HCT116 (cell line): ENCODE measurements around the gene TMEM164.

Experiments used
- CTCF ChIP-seq, 3 experiments: fragments of 200-600 bp in 1 of 3; sonication (generic) in 1 of 3; IDR thresholded peaks in 2 of 3; conservative IDR thresholded peaks in 1 of 3; 2 replicates each; pipeline ENCODE4 v1.5.1; 2012 to 2017; ENCODE audit warnings: low read depth in 2 of 3, low read length in 2 of 3, antibody characterized with exemption in 1 of 3, borderline replicate concordance in 1 of 3, control low read depth in 1 of 3, mild to moderate bottlenecking in 1 of 3, mixed read lengths in 1 of 3, mixed run types in 1 of 3, moderate library complexity in 1 of 3; ENCODE audit not compliant: insufficient read depth in 1 of 3
- EGR1 ChIP-seq: IDR thresholded peaks from 2 replicates; pipeline ENCODE4 v1.6.1; 2012; ENCODE audit warnings: low read depth
- EZH2 ChIP-seq: fragments of 200-600 bp; sonication (generic); IDR thresholded peaks from 2 replicates; pipeline ENCODE4 v1.6.1; 2017; ENCODE audit warnings: antibody characterized with exemption, mixed run types
- EZH2phosphoT487 ChIP-seq: fragments of 200-600 bp; IDR thresholded peaks from 2 replicates; pipeline ENCODE4 v1.6.1; 2018; ENCODE audit warnings: antibody characterized with exemption, borderline replicate concordance
- JUND ChIP-seq: IDR thresholded peaks from 2 replicates; pipeline ENCODE4 v1.6.1; 2012
- MAX ChIP-seq: IDR thresholded peaks from 2 replicates; pipeline ENCODE4 v1.6.1; 2012
- POLR2A ChIP-seq: IDR thresholded peaks from 2 replicates; pipeline ENCODE4 v1.7.0; 2011; ENCODE audit warnings: borderline replicate concordance; ENCODE audit not compliant: insufficient read depth, insufficient read length; ENCODE audit errors: extremely low read depth
- POLR2AphosphoS5 ChIP-seq: IDR thresholded peaks from 2 replicates; pipeline ENCODE4 v1.6.1; 2011; ENCODE audit warnings: mild to moderate bottlenecking, low read depth, low read length, moderate library complexity
- RAD21 ChIP-seq: IDR thresholded peaks from 2 replicates; pipeline ENCODE4 v1.6.1; 2012; ENCODE audit warnings: low read depth, mild to moderate bottlenecking
- SP1 ChIP-seq: IDR thresholded peaks from 2 replicates; pipeline ENCODE4 v1.6.1; 2012; ENCODE audit warnings: low read depth
- TCF7L2 ChIP-seq: IDR thresholded peaks from 2 replicates; pipeline ENCODE4 v1.7.0; 2011; ENCODE audit warnings: borderline replicate concordance, inconsistent platforms; ENCODE audit not compliant: insufficient read depth, insufficient read length; ENCODE audit errors: extremely low read depth
- YY1 ChIP-seq: IDR thresholded peaks from 2 replicates; pipeline ENCODE4 v1.6.1; 2011; ENCODE audit warnings: low read length, low read depth, moderate library complexity, mild to moderate bottlenecking; ENCODE audit not compliant: insufficient replicate concordance; ENCODE audit errors: extremely low read depth
- ZFX ChIP-seq: fragments of 450-650 bp; IDR thresholded peaks from 2 replicates; pipeline ENCODE4 v1.6.1; 2017
- TF ChIP-seq, protein P1 (sequence below): IDR thresholded peaks from 2 replicates; pipeline ENCODE4 v1.6.1; 2012

DNA sequence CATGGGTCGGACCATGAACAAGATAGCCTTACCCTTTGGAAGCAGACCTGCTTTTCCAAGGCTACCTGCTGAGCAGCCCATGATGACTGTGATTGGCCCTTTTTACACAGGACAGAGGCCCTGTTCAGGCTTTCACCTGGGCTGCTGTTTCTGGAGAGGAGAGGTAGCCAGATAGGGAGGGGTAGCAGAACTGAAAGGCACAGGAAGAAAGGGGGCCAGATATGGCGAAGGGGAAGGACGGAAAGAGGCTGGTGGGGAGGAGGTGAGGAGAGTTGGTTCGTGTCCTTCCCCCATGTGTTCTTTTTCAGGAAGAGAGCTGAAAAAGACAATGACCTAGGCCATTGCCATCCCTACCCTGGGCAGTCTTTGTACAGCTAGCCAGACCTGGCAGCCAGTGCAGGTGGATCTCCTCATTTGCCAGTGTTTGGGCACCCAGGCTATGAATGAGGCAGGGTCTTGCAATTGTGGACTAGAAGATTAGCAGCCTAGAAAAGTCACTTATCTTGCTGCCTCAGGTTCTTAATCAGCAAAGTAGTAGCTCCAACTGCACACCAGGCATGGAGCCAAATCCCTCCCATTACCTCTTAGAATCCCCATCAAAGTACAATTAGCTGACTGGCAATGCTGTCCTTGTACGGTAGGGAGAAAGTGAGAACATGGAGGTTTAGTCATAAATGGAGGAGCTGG lies 175.4 kb downstream of the TMEM164 start:
- TF ChIP-seq POLR2A (no peak), EGR1 (no peak), EZH2 (no peak), POLR2AphosphoS5 (no peak), RAD21 (no peak), CTCF (IDR thresholded peaks at IDR 0.05 in 2 of 3, conservative IDR thresholded peaks at IDR 0.05 in 1 of 3; ENCODE audit: borderline replicate concordance in 1 of 3, insufficient read depth in 1 of 3, low read depth in 2 of 3, low read length in 2 of 3) (no peak), TCF7L2 (no peak), JUND (no peak), ZFX (no peak), SP1 (no peak), MAX (no peak), EZH2phosphoT487 (no peak), YY1 (no peak)
- TF ChIP-seq, protein P1, sequence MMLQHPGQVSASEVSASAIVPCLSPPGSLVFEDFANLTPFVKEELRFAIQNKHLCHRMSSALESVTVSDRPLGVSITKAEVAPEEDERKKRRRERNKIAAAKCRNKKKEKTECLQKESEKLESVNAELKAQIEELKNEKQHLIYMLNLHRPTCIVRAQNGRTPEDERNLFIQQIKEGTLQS, result no peak
